HG02885 (cell line): ENCODE data around the gene USP21.

Experiments
- ATAC-seq: cut with Tn5 transposase; IDR thresholded peaks from one replicate; pipeline ENCODE4 v1.9.1; 2021; ENCODE audit warnings: mild to moderate bottlenecking; ENCODE audit not compliant: unreplicated experiment, poor library complexity

The USP21 gene

GRCh38 chr1:161166669-161167548, 7.6 kb downstream of the USP21 start:
- no peak for ATAC-seq

GRCh38 chr1:161168906-161169305, 9.6 kb downstream of the USP21 start:
- ATAC-seq: no peak

GRCh38 chr1:161171191-161171590, 11.9 kb downstream of the USP21 start:
- no peak for ATAC-seq

GRCh38 chr1:161171696-161172095, 12.4 kb downstream of the USP21 start:
- no peak for ATAC-seq

- ATAC-seq: no peak
Measured at GRCh38 chr1:161172349-161172748, 13.0 kb downstream of the USP21 start.

- no peak for ATAC-seq
Measured at GRCh38 chr1:161172776-161173376, 13.6 kb downstream of the USP21 start.

GRCh38 chr1:161173711-161174110, 14.4 kb downstream of the USP21 start:
- no peak for ATAC-seq

GRCh38 chr1:161174911-161175310, 15.6 kb downstream of the USP21 start:
- no peak for ATAC-seq

GRCh38 chr1:161175771-161176453, 16.6 kb downstream of the USP21 start:
- no peak for ATAC-seq

- no peak for ATAC-seq
Measured at GRCh38 chr1:161176468-161177111, 17.3 kb downstream of the USP21 start.

- ATAC-seq: peak; percentile 88
Measured at GRCh38 chr1:161177112-161177935, 18.0 kb downstream of the USP21 start, which contains the start of gene B4GALT3. Gene B4GALT3, minus strand, starts transcription at chr1:161177507. Its CDS starts 1,447 bp downstream, at chr1:161176060.

- ATAC-seq: no peak
Measured at GRCh38 chr1:161177936-161178244, 18.6 kb downstream of the USP21 start.

- no peak for ATAC-seq
Measured at GRCh38 chr1:161179698-161180097, 20.4 kb downstream of the USP21 start.

GRCh38 chr1:161180639-161181038, 21.3 kb downstream of the USP21 start:
- no peak for ATAC-seq

GRCh38 chr1:161182214-161182613, 22.9 kb downstream of the USP21 start:
- peak; percentile 39 for ATAC-seq

- peak; percentile 77 for ATAC-seq
Measured at GRCh38 chr1:161185282-161185682, 26.0 kb downstream of the USP21 start.

- peak; percentile 31 for ATAC-seq
Measured at GRCh38 chr1:161185732-161186311, 26.5 kb downstream of the USP21 start.

GRCh38 chr1:161187311-161187710, 28.0 kb downstream of the USP21 start:
- no peak for ATAC-seq

GRCh38 chr1:161188381-161188780, 29.1 kb downstream of the USP21 start:
- no peak for ATAC-seq

GRCh38 chr1:161189036-161189435, 29.7 kb downstream of the USP21 start:
- ATAC-seq: no peak
